ENCODE data around the gene CEMIP.

CEMIP gene

DNA sequence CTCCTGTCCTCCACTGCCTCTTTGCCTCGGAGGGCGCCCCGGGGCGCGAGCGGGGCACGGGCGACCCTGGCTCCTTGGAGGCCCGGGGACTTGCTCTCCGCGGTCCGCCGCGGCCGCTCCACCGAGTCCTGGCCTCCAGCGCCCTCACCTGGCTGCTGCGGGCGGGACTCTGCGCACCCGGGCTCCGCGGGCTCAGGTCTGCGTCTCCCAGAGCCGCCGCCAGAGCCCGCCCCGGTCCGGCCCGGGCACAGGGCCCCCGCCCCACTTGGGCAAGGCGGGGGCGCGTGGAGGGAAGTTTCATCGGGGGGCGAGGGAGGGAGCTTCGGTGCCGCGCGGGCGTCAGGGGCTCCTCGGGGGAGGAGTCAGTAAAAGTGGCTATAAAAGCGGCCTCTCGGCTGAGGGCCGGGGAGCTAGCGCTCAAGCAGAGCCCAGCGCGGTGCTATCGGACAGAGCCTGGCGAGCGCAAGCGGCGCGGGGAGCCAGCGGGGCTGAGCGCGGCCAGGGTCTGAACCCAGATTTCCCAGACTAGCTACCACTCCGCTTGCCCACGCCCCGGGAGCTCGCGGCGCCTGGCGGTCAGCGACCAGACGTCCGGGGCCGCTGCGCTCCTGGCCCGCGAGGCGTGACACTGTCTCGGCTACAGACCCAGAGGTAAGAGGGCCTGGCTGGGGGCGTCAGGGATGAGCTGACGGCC lies at the start of gene CEMIP:
Gene CEMIP (plus strand): TSS at position 407 of the 694 bp plus-strand sequence. CDS start 94,510 bp downstream, outside the sequence.
- DNase-seq (ENCODE audit: low spot score): peak; percentile 66

DNA sequence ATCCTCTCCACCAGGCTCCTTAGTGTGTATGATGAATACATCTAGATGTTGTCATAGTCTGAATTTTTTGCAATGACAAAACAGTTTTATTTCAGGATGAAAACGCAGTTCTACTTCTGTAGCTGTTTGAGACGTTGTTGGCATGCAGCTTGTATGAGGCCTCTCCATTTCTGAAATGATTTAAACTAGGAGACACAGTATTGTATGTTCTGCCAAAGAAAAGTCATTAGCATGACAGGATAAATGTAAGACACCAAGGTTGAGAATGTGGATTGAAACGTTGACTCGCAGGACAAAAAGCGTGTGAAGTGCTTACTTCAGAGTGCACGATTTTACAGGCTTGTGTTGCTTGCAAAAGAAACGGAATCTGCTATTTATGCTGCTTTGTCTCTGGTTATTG lies 48.8 kb upstream of the CEMIP start:
- no peak for DNase-seq (ENCODE audit: low spot score)

- DNase-seq (ENCODE audit: low spot score): peak; percentile 51
These were observed 48.2 kb upstream of the CEMIP start for GRCh38 chr15:80730926-80731325.

DNA sequence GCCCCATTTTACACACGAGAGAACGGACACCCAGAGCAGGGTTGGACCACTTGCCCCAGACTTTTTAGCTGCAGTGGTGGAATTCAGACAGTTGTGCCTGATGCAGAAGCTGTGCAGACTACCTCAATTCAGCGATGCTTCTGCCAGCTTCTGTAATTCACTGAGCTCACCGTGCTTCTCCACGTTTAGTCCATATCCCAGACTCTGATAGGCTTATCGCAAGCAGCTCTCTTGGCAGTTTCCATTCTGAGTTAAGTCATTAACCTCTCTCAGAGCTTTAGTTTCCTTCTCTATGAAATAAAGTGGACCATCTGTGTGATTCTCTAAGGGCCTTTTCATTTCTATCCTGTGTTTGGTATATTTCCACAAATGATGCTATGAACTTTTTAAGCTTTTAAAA lies 47.0 kb upstream of the CEMIP start:
- DNase-seq (ENCODE audit: low spot score): no peak

- no peak for DNase-seq (ENCODE audit: low spot score)
These were observed 46.4 kb upstream of the CEMIP start for GRCh38 chr15:80732818-80733217.

DNA sequence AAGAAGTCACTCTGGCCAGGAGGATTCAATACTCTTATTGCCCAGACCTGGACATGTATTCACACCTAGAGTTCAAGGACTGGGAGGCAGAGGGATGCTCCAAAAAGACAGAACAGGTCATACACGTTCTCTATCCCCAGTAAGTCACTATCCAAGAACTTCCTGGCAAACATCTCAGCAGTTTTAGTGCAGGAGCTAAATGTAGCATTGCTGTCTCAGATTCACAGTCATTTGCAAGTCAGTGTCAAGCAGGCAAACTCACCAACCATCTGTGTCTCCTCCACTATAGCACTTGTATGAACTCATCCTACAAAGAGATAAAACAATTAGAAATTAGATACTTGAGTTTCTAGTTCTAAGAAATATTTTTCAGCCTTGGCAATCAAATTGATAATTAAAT lies 45.7 kb upstream of the CEMIP start:
- DNase-seq (ENCODE audit: low spot score): peak; percentile 43

DNA sequence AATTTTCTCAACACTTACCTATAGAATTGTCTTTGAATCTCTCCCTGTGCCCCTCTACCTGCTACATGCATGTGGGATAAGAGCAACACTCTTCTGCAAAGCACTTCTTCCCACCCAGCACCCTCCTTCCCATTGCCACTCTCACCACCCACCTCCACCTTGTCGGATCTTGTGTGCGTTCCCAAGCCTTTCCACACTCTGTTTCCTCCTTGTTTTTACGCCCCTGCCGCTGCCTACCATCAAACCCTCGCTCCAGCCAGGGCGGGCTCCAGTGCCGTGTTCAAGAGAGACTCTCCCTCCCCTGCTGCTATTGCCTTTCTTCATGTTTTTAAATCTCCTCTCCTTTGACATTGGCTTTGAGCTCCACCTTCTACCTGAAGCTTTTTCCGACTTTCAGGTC lies 43.8 kb upstream of the CEMIP start:
- DNase-seq (ENCODE audit: low spot score): no peak

DNA sequence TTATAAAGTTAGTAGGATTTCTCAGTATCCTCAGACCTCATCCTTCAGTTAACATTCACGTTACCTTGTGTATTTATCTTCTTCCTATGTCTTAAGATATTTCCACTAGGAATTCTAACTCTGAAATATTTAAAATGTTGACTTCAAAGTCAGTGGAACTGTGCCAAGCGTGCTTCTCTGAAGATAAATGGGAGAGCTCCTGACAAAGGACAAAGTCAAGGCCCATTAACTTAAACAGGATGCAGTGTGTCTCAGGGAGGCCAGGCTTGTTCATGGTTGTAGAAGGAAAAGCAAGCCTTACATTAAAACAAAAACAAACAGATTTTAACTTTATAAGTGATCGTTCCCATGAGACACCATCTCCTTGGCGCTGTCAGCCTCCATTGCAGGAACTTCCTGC lies 42.6 kb upstream of the CEMIP start:
- no peak for DNase-seq (ENCODE audit: low spot score)

GRCh38 chr15:80739919-80740318 lies 39.3 kb upstream of the CEMIP start:
- no peak for DNase-seq (ENCODE audit: low spot score)

- DNase-seq (ENCODE audit: low spot score): no peak
These were observed 37.1 kb upstream of the CEMIP start for GRCh38 chr15:80742081-80742480.

DNA sequence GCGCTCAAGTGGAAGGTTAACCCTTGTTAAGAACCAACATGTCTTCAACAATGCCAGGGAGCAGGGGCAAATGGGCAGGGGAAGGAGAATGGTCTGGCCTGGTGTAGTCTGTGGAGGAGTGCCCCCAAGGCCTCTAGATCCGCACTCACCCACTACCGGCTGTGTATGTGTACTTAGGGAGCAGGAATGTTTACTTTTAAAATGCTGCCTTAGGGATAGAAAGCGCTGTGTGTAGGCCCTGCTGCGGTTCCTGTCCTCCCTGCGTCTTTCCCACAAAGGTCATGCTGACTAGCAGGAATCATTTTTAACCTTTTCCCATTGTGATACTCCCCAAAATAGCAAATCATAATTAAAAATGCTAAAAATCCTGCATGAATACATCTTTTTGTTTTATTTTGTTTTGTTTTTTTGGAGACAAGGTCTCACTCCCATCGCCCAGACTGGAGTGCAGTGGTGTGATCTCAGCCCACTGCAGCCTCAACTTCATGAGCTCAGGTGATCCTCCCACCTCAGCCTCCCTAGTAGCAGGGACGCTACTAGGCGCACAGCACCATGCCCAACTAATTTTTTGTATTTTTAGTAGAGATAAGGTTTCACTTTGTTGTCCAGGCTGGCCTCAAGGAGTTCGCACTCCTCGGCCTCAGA lies 35.9 kb upstream of the CEMIP start:
- DNase-seq (ENCODE audit: low spot score): no peak

DNA sequence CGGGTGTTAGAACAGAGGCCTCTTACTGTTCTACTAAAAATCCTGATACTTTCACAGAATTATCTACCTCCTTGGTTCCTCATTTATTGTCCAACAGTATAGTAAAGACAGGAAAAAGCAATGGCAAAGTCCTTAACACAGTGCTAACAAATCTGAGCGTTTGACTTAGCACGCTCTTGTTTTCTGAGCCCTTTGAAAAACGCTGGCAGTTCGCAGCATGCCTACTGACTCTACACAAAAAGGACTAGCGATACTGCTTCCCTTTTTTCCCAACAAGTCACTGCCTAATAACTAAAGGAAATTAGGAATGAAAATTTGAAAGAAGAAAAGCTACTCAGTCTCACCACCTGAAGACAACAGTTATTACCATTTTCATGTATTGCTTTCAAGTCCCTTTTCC lies 34.8 kb upstream of the CEMIP start:
- DNase-seq (ENCODE audit: low spot score): no peak

DNA sequence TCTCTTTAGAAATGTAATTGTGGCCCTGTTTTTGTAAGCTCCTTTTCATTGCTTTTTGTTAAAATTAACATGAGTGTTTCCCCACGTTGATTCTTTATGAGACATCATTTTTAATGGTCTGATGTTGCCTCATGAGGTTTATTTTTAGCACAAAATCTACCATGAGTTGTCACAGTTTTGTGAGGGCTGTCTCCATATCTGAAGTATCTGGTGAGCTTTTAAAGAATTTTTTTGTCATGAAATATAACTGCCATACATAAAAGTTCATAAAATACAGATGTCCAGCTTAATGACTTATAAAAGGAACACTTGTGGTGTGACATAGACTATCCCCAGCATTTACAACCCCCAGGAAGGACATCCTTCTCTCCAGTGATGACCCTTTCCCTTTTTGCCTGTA lies 34.3 kb upstream of the CEMIP start:
- DNase-seq (ENCODE audit: low spot score): no peak

DNA sequence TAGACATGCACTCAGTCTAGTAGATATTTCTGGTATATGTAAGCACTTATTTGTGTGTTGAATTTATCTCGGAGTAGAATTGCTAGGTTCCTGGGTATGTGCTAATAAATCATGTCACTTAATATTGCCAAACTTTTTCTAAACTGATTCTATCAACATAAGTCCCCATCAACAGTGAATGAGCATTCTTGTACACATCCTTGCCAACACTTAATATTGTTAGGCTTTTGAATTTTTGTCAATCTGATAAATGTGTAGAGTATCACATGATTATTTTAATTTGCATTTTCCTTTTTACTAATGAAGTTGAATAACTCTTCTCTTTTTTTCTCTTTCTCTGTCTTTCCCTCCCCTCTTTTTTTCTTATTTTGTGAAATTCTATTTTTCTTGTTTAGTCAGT lies 33.3 kb upstream of the CEMIP start:
- no peak for DNase-seq (ENCODE audit: low spot score)

DNA sequence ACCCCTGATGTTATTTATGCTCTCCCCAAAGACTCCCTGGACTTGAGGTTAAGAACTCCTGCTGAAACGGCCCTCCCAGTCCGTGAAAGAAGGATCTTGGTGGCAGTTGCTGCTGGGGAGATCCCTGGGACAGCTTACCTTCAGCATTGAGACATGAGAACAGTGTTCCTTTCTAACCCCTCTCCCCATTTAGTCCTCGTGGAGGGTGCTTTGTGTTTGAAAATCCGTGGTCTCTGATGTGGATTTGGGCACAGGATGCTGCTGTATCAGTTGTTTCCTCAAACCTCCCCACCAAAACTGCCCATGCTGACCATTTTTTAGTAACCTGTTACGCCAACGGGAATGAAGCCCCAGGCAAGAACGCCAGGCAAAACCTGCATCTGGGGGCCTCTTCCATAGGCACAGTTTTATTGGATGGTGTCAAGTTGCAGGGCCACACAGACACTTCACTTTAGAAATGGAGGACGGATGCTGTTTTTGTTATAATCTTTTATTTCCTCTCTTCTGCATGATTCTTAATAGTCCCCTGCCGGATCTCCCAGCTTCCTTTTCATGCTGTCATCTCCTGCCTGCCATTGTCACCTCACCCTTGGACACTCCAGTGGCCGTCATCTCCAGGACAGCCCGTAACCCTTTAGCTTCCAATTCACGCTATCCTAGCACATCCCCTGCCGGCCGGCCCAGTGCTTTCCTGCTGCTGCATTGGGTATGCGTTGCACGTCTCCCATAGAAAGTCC lies 31.7 kb upstream of the CEMIP start:
- no peak for DNase-seq (ENCODE audit: low spot score)

- DNase-seq (ENCODE audit: low spot score): no peak
These were observed 29.6 kb upstream of the CEMIP start for GRCh38 chr15:80749589-80749988.

- DNase-seq (ENCODE audit: low spot score): peak; percentile 74
These were observed 28.6 kb upstream of the CEMIP start for GRCh38 chr15:80750575-80750974.

- no peak for DNase-seq (ENCODE audit: low spot score)
These were observed 27.0 kb upstream of the CEMIP start for GRCh38 chr15:80752204-80752603.

DNA sequence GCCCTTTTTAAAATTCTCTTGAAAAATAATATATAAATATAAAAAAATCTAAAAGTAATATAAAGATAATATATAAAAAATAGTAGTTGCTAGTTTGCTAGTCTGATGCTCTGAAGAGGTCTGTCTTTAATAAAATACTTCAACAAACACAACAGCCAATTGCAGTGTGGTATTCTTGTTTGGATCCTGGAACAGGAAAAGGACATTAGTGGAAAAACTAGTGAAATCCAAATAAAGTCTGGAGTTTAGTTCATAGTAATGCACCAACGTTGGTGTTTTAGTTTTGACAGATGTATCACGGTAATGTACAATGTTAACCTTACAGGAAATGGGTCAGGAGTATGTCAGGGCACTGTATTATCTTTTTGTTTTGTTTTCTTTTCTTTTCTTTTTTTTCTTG lies 26.0 kb upstream of the CEMIP start:
- no peak for DNase-seq (ENCODE audit: low spot score)

DNA sequence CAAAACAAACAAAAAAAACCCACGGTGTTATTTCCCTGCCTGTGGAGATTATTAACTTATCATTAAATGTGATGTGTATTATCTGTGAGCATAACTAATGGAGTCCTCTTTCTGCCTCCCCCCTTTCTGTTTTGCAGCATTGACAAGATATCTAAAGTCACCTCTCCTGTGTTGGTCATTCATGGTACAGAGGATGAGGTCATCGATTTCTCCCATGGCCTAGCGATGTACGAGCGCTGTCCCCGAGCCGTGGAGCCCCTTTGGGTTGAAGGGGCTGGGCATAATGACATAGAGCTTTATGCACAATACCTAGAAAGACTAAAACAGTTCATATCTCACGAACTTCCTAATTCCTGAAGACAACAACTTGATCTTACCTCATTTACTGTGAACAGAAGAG lies 25.2 kb upstream of the CEMIP start:
- DNase-seq (ENCODE audit: low spot score): no peak

GRCh38 chr15:80755885-80756284 lies 23.3 kb upstream of the CEMIP start:
- no peak for DNase-seq (ENCODE audit: low spot score)

- no peak for DNase-seq (ENCODE audit: low spot score)
These were observed 20.9 kb upstream of the CEMIP start for GRCh38 chr15:80758130-80758745.

GRCh38 chr15:80760960-80761359 lies 18.2 kb upstream of the CEMIP start:
- no peak for DNase-seq (ENCODE audit: low spot score)
